ENCODE measurements around the gene PCNP.
"Not testable (repeated sequence)": the region's sequence is repeated elsewhere in the genome, so short reads cannot be mapped to it uniquely, and the experiment has no call there.

The PCNP gene, protein sequence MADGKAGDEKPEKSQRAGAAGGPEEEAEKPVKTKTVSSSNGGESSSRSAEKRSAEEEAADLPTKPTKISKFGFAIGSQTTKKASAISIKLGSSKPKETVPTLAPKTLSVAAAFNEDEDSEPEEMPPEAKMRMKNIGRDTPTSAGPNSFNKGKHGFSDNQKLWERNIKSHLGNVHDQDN

DNA sequence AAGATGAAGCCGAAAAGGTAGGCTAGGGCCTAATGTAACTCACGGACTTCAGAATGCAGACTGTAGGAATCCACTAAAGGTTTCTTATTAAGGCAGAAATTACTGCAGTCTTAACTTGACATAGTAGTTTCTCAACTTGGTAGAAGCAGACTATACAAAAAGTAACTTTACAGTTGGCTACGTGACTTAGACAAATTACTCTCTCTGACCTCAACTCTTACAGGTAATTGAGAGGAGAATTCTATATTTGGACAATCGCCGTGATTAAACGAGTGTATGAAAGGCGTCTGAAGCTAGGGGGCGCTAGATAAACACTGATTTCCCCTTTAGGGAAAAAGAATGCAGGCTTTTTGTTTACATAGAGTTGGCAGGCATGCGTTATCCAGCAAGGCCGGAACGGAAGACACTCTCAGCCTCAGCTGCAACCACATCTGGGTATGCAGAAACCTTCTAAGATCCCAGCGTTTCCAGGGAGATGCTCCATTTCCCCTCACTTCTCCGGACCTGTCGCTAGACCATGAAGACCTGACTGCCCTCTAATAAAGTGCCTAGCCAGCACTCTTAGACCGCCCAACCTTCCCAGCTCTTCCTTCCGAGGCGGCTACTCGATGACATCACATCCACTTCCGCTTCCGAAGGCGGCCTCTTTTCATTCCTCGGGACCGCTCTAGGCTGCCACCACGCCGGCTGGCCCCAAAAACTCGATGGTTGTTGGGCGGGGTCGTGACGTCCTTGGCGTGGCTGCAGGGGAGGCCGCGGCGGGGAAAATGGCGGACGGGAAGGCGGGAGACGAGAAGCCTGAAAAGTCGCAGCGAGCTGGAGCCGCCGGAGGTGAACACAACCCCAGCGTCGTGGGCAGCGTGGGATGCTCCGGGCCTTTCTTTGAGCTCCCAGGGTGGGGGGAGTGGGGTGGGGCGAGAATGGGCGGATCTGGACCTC, at the start of gene PCNP:
TSS of gene PCNP (plus strand) at position 732 of the 939 bp plus-strand sequence. CDS start at position 768, 36 bp downstream.
- peak; percentile 98 for DNase-seq (ENCODE audit: low read depth)

DNA sequence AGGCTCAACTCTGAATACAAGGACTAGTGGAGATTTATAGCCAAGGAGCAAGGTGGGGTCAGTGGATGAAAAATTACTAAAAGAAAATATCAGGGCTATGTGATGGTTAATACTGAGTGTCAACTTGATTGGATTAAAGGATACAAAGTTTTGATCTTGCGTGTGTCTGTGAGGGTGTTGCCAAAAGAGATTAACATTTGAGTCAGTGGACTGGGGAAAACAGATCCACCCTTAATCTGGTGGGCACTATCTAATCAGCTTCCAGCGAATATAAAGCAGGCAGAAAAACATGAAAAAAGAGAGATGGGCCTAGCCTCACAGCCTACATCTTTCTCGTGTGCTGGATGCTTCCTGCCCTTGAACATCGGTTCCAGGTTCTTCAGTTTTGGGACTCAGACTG, 46.5 kb upstream of the PCNP start:
- no peak for DNase-seq (ENCODE audit: low read depth)

DNA sequence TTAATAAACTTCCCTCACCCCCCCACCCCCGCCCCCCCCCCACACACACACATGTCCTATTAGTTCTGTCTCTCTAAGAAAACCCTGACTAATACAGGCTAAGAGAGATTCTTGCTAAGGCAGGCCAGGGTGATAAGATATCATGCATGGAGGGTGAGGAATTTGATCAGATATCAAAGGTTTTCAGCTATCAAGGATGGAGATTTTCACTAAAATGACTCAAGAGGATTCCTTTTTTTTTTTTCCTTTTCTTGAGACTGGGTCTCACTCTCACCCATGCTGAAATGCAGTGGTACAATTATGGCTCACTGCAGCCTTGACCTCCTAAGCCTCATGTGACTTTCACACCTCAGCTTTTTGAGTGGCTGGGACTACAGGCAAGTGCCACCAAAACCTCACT, 46.1 kb upstream of the PCNP start:
- no peak for DNase-seq (ENCODE audit: low read depth)

DNA sequence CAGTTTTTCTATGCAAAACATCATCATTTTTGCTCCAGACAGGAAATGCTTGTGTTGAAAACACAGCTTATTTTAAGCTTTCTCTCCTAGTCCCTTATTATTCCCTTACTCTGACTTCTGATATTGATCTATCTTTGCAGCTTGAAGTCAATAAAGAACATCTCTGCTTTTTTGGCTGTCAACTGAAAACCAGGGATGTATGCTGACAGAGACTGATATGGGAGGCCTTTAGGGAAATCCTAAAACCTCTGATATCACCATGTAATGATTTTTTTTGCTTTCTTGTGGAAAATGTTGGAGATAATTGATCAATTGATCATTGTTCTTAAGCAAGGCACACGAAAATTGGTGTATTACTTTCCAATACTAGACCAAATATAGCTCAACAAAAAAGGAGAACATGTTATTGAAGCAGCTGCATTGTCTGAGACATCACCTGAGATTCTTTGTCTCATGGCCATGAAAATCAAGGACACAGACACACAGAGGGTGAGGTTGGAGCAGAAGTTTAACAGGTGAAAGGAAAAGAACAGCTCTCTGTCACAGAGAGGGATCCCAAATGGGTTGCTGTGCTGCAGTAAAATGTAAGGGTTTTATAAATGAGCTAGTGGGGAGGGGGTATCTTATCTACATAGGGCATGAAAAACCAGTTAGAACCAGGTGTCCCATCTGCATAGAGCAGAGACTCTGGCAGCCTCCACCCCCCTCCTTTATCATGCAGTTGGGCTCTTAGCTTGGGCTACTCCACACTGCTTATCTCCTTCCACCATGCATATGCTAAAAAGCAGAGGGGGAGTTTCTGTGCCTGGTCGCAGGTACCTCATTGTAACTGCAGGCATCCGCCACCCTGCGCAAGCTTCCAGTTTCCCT, 43.9 kb upstream of the PCNP start:
- no peak for DNase-seq (ENCODE audit: low read depth)

DNA sequence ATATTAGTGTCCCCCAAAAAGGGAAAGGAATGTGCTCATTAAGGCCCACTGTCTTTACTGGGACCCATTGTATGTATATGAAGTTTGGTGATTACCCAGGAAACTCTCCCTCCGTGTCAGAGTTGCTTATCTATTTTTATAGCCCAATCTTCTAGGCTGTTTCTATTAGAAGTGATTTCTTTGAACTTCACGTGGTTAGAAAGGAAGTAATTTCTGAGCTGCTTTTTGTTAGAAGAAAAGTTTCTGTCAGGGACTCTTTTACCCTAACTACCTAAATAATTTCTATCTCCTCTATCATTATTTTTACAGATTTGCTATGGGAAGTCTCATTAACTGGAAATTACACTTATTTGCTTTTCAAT, 43.3 kb upstream of the PCNP start:
- no peak for DNase-seq (ENCODE audit: low read depth)

DNA sequence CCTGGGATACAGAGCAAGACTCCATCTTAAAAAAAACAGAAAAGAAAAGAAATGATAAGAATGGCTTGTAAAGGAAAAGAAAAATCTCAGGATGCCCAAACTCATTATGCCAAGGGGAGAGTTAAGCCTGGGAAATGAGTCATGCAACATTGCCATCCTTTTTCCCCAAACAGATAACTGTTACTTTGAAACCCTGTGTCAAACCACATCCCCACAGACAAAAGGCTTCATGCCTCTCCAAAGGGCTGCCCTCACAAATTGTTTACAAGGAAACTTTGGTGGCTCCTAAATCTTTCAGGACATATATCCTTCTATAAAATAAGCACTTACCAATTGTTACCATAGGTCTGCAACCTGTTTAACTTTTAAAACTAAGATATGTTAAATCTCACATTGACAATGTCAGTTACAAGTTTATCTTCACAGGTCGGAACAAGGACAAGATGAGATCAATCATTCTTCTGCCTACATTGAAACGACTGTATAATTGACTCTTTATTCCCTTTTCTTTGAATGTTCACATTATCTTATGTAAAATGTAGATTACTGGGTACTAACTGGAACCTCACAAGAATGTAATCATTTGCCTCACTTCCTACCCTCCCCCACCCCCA, 42.4 kb upstream of the PCNP start:
- DNase-seq (ENCODE audit: low read depth), result no peak

DNA sequence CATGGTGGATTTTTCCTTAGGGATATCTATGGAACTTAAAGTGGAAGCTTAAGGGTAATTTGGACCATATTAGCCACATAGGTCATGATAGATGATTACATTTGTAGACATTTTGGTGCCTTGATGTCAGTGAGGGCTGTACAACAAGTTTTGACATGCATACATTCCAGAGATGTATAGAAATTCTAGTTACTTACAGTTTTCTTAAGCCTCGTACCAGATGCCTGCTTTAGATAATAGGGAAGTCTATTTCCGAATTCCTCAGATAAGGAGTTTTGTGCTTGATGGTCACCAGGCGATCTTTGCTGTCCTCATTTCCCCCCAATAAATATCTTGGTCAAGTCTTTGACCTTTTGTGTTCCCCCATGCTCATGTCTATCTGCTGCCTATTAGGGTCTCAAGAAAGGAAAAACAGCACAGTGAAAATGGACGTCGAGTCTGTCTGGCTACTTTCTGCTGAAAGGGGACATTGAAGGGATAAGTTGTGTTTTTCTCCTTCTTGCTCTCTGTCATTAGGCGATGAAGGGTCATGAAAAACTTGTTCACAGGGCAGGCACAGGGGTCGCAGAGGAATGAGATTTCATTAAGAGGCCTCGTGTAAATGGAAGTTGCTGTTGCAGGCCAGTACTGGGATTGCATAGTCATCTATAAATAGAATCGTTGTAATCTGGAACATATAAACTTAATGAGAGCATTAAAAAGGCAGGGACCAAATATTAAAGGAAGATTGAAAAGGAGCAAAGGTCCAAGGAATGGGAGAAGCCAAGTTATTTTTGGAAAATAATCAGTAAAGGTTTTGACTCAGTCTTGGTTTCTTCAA, 41.0 kb upstream of the PCNP start:
- no peak for DNase-seq (ENCODE audit: low read depth)

DNA sequence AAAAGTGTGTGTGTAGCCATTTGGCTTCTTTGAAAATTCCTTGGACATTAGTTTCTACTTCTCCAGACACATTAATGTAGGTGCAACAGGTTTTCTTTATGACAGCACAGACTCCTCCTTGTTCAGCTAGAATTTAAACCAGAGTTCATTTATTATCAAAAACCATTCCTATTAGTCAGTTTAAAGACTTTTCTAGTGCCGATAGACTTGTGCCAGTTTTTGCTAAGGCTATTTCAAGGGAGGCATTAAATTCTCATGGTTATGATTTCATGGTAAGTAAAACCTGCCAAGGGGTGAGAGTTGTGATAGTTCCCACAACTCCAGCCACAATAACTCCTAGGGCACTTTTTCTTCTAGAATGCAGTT, 40.4 kb upstream of the PCNP start:
- no peak for DNase-seq (ENCODE audit: low read depth)

DNA sequence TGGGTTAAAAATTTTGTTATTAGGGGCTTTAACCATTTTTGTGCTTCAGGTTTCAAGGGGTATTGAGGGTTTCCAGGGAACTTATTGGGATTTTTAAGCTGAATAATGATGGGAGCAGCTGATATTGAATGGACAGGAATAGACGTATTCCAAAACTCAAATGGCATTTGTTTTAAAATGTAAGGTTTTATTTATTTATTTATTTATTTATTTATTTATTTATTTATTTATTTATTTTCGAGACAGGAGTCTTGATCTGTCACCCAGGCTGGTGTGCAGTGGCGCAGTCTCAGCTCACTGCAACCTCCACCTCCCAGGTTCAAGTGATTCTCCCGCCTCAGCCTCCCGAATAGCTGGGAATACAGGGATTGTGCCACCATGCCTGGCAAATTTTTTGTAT, 38.8 kb upstream of the PCNP start:
- DNase-seq (ENCODE audit: low read depth), result no peak

DNA sequence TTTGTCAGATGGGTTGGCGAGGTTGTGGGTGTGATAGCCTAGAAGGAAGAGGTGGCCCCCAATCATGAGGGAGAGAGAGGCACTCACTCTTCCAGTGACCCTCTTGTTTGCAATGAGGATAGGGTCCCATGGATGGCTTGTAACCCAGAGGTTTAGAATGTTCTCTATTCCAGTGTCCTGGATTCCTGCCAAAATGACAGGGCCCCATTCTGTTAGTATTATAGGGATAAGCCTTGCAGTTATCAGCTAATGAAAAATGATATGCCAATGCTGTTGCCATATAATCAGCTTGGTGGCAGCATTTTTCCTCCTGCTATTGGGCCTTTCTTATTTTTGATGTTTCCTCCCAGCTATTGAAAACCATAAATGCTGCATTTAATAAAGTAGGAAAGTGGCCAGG, 37.7 kb upstream of the PCNP start:
- DNase-seq (ENCODE audit: low read depth), result no peak

DNA sequence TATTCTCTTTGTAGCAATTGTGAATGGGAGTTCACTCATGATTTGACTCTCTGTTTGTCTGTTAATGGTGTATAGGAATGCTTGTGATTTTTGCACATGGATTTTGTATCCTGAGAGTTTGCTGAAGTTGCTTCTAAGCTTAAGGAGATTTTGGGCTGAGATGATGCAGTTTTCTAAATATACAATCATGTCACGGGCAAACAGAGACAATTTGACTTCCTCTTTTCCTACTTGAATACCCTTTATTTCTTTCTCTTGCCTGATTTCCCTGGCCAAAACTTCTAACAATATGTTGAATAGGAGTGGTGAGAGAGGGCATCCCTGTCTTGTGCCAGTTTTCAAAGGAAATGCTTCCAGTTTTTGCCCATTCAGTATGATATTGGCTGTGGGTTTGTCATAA, 37.0 kb upstream of the PCNP start:
- DNase-seq (ENCODE audit: low read depth), result not testable (repeated sequence)

DNA sequence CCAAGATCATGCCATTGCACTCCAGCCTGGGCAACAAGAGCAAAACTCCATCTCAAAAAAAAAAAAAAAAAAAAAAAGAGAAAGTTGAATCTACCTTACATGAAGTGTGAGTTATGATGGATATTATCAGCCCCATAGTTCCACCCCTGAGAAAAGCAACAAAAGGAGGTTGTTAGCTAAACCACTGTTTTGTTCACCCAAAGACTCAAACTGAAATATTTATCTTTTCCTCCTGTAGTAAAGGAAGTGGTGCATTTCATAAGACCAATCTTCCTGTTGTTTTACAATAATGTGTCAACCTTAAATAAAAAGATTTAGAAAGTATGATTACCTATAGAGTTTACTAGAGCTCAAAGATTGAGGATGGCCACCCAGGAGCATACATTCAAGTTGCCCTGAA, 31.0 kb upstream of the PCNP start:
- DNase-seq (ENCODE audit: low read depth), result no peak

DNA sequence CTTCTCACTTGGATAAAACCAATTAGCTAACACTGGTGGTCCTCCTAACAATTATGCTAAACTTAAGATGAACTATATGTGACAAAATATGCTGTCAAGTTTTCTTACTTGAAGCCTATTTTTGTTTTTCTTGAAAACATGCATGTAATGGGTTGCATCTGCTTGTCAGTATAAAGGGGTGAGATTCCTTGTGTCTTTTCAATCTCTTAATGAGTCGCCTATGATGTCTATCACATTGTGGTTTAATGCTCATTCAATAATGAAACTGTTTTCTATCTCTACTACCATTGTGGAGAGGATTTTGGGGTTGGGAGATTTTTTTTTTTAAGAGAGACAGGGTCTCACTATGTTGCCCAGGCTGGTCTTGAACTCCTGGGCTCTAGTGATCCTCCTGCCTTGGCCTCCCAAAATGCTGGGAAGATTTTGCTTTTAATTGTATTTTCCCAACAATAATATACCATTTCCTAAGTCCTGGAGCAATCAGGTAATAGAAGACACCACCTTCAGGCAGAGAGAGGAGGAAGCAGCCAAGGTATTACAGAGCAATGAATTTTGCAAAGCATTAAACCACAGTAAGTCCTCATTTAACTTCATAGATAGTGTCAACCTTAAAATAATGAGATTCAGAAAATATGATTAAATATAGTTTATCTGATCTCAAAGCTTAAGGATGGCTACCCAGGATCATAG, 29.7 kb upstream of the PCNP start:
- no peak for DNase-seq (ENCODE audit: low read depth)

DNA sequence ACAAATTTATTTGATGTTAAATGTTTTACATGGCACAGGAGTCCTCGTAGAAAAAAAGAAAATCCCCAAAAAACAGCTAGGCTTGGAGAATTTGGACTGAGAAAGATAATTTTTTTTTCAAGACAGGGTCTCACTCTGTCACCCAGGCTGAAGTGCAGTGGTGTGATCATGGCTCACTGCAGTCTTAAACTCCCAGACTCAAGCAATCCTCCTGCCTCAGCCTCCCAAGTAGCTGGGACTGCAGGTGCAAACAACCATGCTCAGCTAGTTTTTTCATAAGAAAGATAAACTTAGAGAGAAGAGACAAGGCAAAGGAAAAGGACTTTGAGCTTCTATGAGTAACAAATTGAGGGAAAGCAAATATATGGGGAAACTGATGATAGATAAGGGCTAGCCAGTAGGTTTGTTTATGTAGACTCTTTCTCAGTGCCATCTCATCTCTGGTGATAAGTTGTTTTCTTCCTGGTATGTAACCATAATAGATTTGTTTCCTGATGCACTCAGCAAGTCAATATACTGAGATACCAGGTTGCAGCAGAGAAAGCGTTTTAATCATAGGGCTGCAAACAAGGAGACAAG, 25.4 kb upstream of the PCNP start:
- DNase-seq (ENCODE audit: low read depth), result no peak

DNA sequence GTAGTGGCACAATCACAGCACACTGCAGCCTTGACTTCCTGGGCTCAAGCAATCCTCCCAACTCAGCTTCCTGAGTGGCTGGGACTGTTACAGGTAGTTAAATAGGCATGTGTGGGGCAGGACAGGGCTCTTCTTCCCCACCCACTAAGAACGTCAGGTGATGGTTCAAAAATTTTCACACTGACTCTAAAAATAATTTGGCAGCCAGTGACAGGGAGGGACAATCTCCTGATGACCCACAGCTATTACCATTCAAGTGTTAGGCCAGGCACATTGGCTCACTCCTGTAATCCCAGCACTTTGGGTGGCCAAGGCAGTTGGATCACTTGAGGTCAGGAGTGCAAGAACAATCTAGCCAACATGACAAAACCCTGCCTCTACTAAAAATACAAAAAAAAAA, 24.5 kb upstream of the PCNP start:
- DNase-seq (ENCODE audit: low read depth), result no peak

DNA sequence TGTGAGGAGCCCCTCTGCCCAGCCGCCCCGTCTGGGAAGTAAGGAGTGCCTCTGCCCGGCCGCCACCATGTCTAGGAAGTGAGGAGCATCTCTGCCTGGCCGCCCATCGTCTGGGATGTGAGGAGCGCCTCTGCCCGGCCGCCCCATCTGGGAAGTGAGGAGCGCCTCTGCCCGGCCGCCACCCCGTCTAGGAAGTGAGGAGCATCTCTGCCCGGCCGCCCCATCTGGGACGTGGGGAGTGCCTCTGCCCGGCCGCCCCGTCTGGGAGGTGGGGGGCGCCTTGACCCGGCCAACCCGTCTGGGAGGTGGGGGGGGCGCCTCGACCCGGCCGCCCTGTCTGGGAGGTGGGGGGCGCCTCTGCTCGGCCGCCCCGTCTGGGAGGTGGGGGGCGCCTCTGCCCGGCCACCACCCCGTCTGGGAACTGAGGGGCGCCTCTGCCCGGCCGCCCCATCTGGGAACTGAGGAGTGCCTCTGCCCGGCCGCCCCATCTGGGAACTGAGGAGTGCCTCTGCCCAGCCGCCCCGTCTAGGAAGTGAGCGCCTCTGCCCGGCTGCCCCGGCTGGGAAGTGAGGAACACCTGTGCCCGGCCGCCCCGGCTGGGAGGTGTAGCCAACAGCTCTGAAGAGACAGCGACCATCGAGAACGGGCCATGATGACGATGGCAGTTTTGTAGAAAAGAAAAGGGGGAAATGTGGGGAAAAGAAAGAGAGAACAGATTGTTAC, 22.5 kb upstream of the PCNP start:
- not testable (repeated sequence) for DNase-seq (ENCODE audit: low read depth)

DNA sequence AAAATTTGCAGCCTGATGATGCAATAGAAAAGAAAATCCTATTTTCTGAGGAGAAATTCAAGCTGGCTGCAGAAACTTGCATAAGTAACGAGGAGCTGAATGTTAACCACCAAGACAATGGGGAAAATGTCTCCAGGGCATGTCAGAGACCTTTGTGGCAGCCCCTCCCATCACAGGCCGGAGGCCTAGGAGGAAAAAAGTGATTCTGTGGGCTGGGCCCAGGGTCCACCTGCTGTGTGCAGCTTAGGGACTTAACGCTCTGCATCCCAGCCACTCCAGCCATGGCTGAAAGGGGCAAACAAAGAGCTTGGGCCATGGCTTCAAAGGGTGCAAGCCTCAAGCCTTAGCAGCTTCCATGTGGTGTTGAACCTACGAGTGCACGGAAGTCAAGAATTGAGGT, 20.6 kb upstream of the PCNP start:
- DNase-seq (ENCODE audit: low read depth), result not testable (repeated sequence)

DNA sequence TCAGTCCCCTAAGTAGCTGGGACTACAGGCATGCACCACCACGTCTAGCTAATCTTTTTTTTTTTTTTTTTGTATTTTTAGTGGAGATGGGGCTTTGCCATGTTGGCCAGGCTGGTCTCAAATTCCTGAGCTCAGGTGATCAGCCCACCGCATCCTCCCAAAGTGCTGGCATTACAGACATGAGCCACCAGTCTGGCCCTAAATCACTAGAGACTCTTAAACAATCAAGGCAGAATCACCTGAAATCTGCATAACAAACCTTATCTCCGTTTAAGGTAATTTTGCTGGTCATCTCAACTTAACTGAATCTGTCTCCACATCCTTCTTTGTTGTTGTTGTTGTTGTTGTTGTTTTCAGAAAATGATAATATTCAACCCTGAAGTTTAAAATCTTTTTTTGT, 17.9 kb upstream of the PCNP start:
- DNase-seq (ENCODE audit: low read depth), result no peak

DNA sequence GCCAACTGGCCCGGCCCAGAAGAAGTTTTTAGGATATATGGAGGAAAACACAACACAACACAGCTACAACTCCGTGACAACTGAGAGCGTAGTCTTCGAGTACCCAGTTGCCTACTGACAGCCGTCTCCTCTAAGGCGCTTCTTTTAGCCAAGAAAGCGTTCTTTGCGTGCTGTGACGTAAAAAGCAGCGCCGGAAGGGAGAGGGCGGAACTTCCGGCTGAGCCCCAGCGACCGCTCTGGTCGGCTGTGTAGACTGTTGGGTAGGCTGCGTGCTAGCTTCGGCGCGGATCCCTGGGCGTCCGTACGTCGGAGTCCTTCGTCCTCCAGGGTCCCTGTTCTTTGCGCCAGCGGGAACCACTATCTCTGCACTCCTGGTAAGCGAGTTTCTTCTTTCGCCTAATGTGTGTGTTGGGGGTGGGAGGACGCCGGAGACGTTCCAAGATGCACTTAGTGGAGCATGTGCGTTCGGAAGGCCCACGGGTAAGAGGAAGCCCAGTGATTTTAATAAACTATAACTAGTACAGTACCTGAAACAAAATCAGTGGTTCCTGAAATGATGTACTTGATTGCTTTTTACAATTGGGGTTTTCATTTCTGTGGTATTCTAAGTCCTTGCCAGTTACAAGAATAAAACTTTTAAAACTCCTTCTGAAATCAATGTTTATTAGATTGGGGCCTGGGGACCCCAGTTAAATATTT, 12.2 kb upstream of the PCNP start, which contains the start of gene TRMT10C:
TSS of gene TRMT10C (plus strand) at position 239 of the 699 bp plus-strand sequence. CDS start 2,914 bp downstream, outside the sequence.
- peak; percentile 87 for DNase-seq (ENCODE audit: low read depth)
